Endothelial cell of umbilical vein (primary cell): ENCODE results near the gene FAM171A2. TPM values are rescaled to one million over a fixed set of nuclear protein-coding genes. Genes with fewer than 3 reads are reported as not detected.

Source experiments
- BruUV-seq: library from RNA; stranded (reverse); fragments of 400-500 nt; replicated peaks from 2 replicates; lab custom pipeline; 2021; lab: Mats Ljungman, UMichigan
- CTCF ChIA-PET: fragments of 300-600, 350-600 bp; sonication (Branson Sonifier 250); formaldehyde crosslinking; loops from one replicate; lab custom pipeline; 2021; ENCODE audit warnings: antibody characterized with exemption, inconsistent platforms; lab: Charles Lee
- POLR2A ChIA-PET: fragments of 300-600, 350-600 bp; sonication (Branson Sonifier 250); formaldehyde crosslinking; loops from one replicate; lab custom pipeline; 2021; ENCODE audit warnings: antibody characterized with exemption, inconsistent platforms; lab: Charles Lee
- DNase-seq: peaks from one replicate; pipeline ENCODE4 v3.0.0-alpha.2; 2011; ENCODE audit warnings: low read depth, low spot score
- FAIRE-seq: peaks from 2 replicates; lab custom pipeline; 2011; peaks lifted over from hg19 to GRCh38; lab: Jason Lieb, UNC
- H2AFZ ChIP-seq: 2 replicates; pipeline ENCODE4 v1.6.0; 2012; ENCODE audit warnings: low read depth, low read length, control low read depth, inconsistent platforms
- H3K27ac ChIP-seq: 2 replicates; pipeline ENCODE4 v1.5.1; 2011; ENCODE audit warnings: low read depth, mild to moderate bottlenecking, control low read depth, low read length, moderate library complexity; ENCODE audit not compliant: insufficient read depth
- H3K27me3 ChIP-seq, 2 experiments: 2 replicates each; pipeline versions ENCODE4 v1.6.0 to v1.6.1; 2011; ENCODE audit warnings: low read length in 2 of 2, mixed read lengths in 1 of 2; ENCODE audit not compliant: control insufficient read depth in 2 of 2, insufficient read depth in 2 of 2
- H3K36me3 ChIP-seq, 2 experiments: 2 replicates in 1 of 2; 3 replicates in 1 of 2; pipeline ENCODE4 v1.5.1; 2011; ENCODE audit warnings: low read length in 2 of 2, mild to moderate bottlenecking in 1 of 2, moderate library complexity in 1 of 2; ENCODE audit not compliant: control insufficient read depth in 2 of 2, insufficient read depth in 2 of 2; ENCODE audit errors: extremely low read depth in 1 of 2
- H3K4me1 ChIP-seq: 3 replicates; pipeline ENCODE4 v1.5.1; 2011; ENCODE audit warnings: mild to moderate bottlenecking, low read length; ENCODE audit not compliant: control insufficient read depth, insufficient read depth; ENCODE audit errors: extremely low read depth
- H3K4me2 ChIP-seq: 2 replicates; pipeline ENCODE4 v1.6.1; 2011; ENCODE audit warnings: low read length, control low read depth, mixed read lengths; ENCODE audit not compliant: insufficient read depth
- H3K4me3 ChIP-seq, 3 experiments: fragments of 200-600 bp in 1 of 3; sonication (generic), shearing (Covaris generic) in 1 of 3; replicated peaks in 1 of 3; 2 replicates each; pipeline ENCODE4 v1.5.1; 2011 to 2016; ENCODE audit warnings: control low read depth in 3 of 3, low read length in 3 of 3, mild to moderate bottlenecking in 2 of 3, inconsistent platforms in 1 of 3, low read depth in 1 of 3, moderate library complexity in 1 of 3; ENCODE audit not compliant: insufficient read depth in 1 of 3
- H3K79me2 ChIP-seq: 2 replicates; pipeline ENCODE4 v1.6.0; 2012; ENCODE audit warnings: low read length, inconsistent platforms; ENCODE audit not compliant: control insufficient read depth, insufficient read depth
- H3K9ac ChIP-seq: replicated peaks from 2 replicates; pipeline ENCODE3; 2011; ENCODE audit warnings: low read length, control low read depth; ENCODE audit not compliant: insufficient read depth; ENCODE audit errors: extremely low read depth
- H3K9me1 ChIP-seq: replicated peaks from 3 replicates; pipeline ENCODE4 v1.6.0; 2011; ENCODE audit warnings: mild to moderate bottlenecking, low read length; ENCODE audit not compliant: control insufficient read depth, insufficient read depth; ENCODE audit errors: extremely low read depth
- H3K9me3 ChIP-seq: replicated peaks from 2 replicates; pipeline ENCODE4 v1.5.1; 2012; ENCODE audit warnings: low read length, inconsistent platforms; ENCODE audit not compliant: control insufficient read depth, insufficient read depth
- H4K20me1 ChIP-seq: replicated peaks from 2 replicates; pipeline ENCODE3; 2011; ENCODE audit warnings: mild to moderate bottlenecking, low read length; ENCODE audit not compliant: control insufficient read depth, insufficient read depth; ENCODE audit errors: extremely low read depth
- CTCF ChIP-seq, 2 donors: IDR thresholded peaks; 1 replicate in 1 of 2; 2 replicates in 1 of 2; pipeline ENCODE4 v1.5.1; 2011; ENCODE audit warnings: low read length in 2 of 2, mild to moderate bottlenecking in 2 of 2, moderate library complexity in 2 of 2, control low read depth in 1 of 2, inconsistent platforms in 1 of 2, low read depth in 1 of 2; ENCODE audit not compliant: insufficient read depth in 1 of 2; ENCODE audit errors: extremely low read depth in 1 of 2
- EZH2 ChIP-seq: IDR thresholded peaks from 2 replicates; pipeline ENCODE4 v1.6.1; 2012; ENCODE audit warnings: borderline replicate concordance, low read depth, mild to moderate bottlenecking, moderate library complexity, low read length, inconsistent platforms; ENCODE audit not compliant: severe bottlenecking
- FOS ChIP-seq: IDR thresholded peaks from 2 replicates; pipeline ENCODE4 v1.6.1; 2011; ENCODE audit warnings: mild to moderate bottlenecking, low read length, moderate library complexity, borderline replicate concordance; ENCODE audit not compliant: insufficient read depth
- GATA2 ChIP-seq: IDR thresholded peaks from 2 replicates; pipeline ENCODE4 v1.7.0; 2011; ENCODE audit warnings: low read depth, mild to moderate bottlenecking, moderate library complexity, mixed read lengths, low read length; ENCODE audit not compliant: insufficient read length, insufficient read depth
- JUN ChIP-seq: IDR thresholded peaks from 2 replicates; pipeline ENCODE4 v1.6.1; 2011; ENCODE audit warnings: borderline replicate concordance, low read depth; ENCODE audit not compliant: insufficient read length, insufficient read depth
- MAX ChIP-seq: IDR thresholded peaks from 2 replicates; pipeline ENCODE4 v1.6.1; 2011; ENCODE audit not compliant: insufficient read depth, insufficient read length
- MYC ChIP-seq: IDR thresholded peaks from one replicate; pipeline ENCODE4 v1.6.1; 2011; ENCODE audit warnings: mild to moderate bottlenecking, low read depth, low read length
- POLR2A ChIP-seq: IDR thresholded peaks from 2 replicates; pipeline ENCODE4 v1.6.1; 2012; ENCODE audit warnings: low read depth, mild to moderate bottlenecking, control low read depth, low read length
- POLR2AphosphoS5 ChIP-seq: IDR thresholded peaks from 2 replicates; pipeline ENCODE4 v1.6.1; 2012; ENCODE audit warnings: low read depth, mild to moderate bottlenecking, control low read depth, low read length, moderate library complexity; ENCODE audit not compliant: insufficient read depth
- dilution Hi-C: fragments of 300-500 bp; cut with MboI; formaldehyde crosslinking; loops from one replicate; pipeline ENCODE4 v1.15.0; 2019; ENCODE audit warnings: low sequenced_read_pairs; ENCODE audit not compliant: extremely low pct_ligation_motif_present
- intact Hi-C: fragments of 100-400 bp; cut with micrococcal nuclease; formaldehyde crosslinking; loops from one replicate; pipeline ENCODE4 v1.10.0; 2022
- polyA plus RNA-seq, 4 experiments: library from polyadenylated mRNA; depleted of rRNA in 3 of 4; stranded (reverse) in 3 of 4; unstranded in 1 of 4; fragments of >200 nt; gene quantifications; 2 replicates each; pipeline versions ENCODE4 v1.2.1 to v1.2.3, GENCODE V29; 2011 to 2012; ENCODE audit warnings: missing spikeins in 1 of 4
- total RNA-seq: library from RNA; stranded (reverse); gene quantifications from 2 replicates; pipeline ENCODE4 v1.2.3, GENCODE V29; 2021

FAM171A2 gene
- total and polyA plus RNA-seq, 2 donors (not counting 3 experiments of a cell fraction or from before 2014, with no cell fraction given) = 11.3 to 13.4 TPM

GRCh38 chr17:44389723-44390202 lies 26.1 kb upstream of the FAM171A2 start:
- no peaks in the 10 kb centered on the region for H3K9me3 ChIP-seq
- H3K36me3 ChIP-seq = no peaks in the 10 kb centered on the region
- no peak overlapping the region for H3K4me2 ChIP-seq
- H3K27me3 ChIP-seq = peaks cover 1 to 7% of the 10 kb centered on the region in 2 experiments
- H3K79me2 ChIP-seq = no peaks in the 10 kb centered on the region
- H3K9me1 ChIP-seq = no peaks in the 10 kb centered on the region
- BruUV-seq = no TSS peak
- ChIA-PET CTCF (interaction anchor here (1.6 to 2.0 kb wide), 2 partner anchors 27 to 134 kb away, joined by 3 to 7 read pairs; partner anchors contain the start of gene FAM171A2), POLR2A (no interaction called here)
- H2AFZ ChIP-seq = no peak overlapping the region
- peaks cover 8% of the 10 kb centered on the region for H3K4me1 ChIP-seq
- no peaks in the 10 kb centered on the region for H4K20me1 ChIP-seq
- no peak for DNase-seq
- H3K4me3 ChIP-seq = no peak overlapping the region
- no peak for FAIRE-seq
- H3K9ac ChIP-seq = no peak overlapping the region
- dilution Hi-C loops = no loop called here
- TF ChIP-seq JUN (no peak), MYC (no peak), GATA2 (no peak)
- intact Hi-C loops = no loop called here
- no peak overlapping the region for H3K27ac ChIP-seq

GRCh38 chr17:44389281-44389680 lies 25.6 kb upstream of the FAM171A2 start, which contains the start of gene ITGA2B:
Gene ITGA2B (minus strand): TSS chr17:44389649. CDS start chr17:44389473, 176 bp downstream.
- Histone ChIP-seq H3K27ac (no peak within 1 kb of the TSS), H3K4me2 (no peak within 1 kb of the TSS), H3K9ac (no peak within 1 kb of the TSS), H3K4me3 (no peak within 1 kb of the TSS), H3K36me3 (no peaks in the 10 kb centered on the region), H3K4me1 (peaks cover 8% of the 10 kb centered on the region), H3K27me3 (peaks cover 6 to 12% of the 10 kb centered on the region in 2 experiments), H4K20me1 (no peaks in the 10 kb centered on the region), H3K9me1 (no peaks in the 10 kb centered on the region), H3K79me2 (no peaks in the 10 kb centered on the region), H3K9me3 (no peaks in the 10 kb centered on the region), H2AFZ (no peak within 1 kb of the TSS)
- CTCF ChIA-PET = no interaction called here
- DNase-seq (no peak), FAIRE-seq (no peak)
- intact Hi-C loops (no loop called here), dilution Hi-C loops (no loop called here)
- POLR2A ChIA-PET = no interaction called here
- no peak for TF ChIP-seq POLR2A
- no peak for TF ChIP-seq EZH2
- no peak for TF ChIP-seq POLR2AphosphoS5
- no peak for TF ChIP-seq FOS
- no peak for TF ChIP-seq CTCF (IDR thresholded peaks at IDR 0.05; ENCODE audit: extremely low read depth in 1 of 2, insufficient read depth in 1 of 2, low read depth in 1 of 2, low read length in 2 of 2)
- TF ChIP-seq MYC = no peak
- no peak for TF ChIP-seq MAX
- no peak for TF ChIP-seq JUN
- TF ChIP-seq GATA2 = no peak
- no TSS peak for BruUV-seq
